Left cardiac atrium (tissue), 4 donors: ENCODE measurements around the gene BAIAP3. TPM values are rescaled to one million over a fixed set of nuclear protein-coding genes. Genes with fewer than 3 reads are reported as not detected.

Source experiments
- ATAC-seq, 2 donors: fragments of 200-7000 bp; cut with Tn5 transposase; one replicate each; pipeline ENCODE4 v1.9.1; 2020; ENCODE audit warnings: mild to moderate bottlenecking in 2 of 2, moderate library complexity in 2 of 2
- DNase-seq: peaks from one replicate; pipeline ENCODE4 v3.0.0-alpha.2; 2020
- intact Hi-C, 2 donors: fragments of 100-400 bp; cut with DNase I; formaldehyde crosslinking; loops; one replicate each; pipeline versions ENCODE4 v1.14.1 to v1.15.1; 2022 to 2023
- total RNA-seq, 2 donors: library from RNA; stranded (reverse); fragmentation: NEBNext Ultra II Directional; extraction: Animal tissue kit (Norgen Biotek cat#: 25700); gene quantifications; one replicate each; pipeline ENCODE4 v1.2.1, GENCODE V29; 2021
- donor health status: DM: no; HTN: yes; CAD: no.
- donor health status: DM: no; HTN: yes; CAD: no; lungs with severe emphysema.
- donor health status: DM: yes; HTN: yes; CAD: no.
- donor health status: Dilated cardiomyopathy.

Gene BAIAP3
- total RNA-seq, 2 donors from 2014 or later: 0.99 to 2.7 TPM

DNA sequence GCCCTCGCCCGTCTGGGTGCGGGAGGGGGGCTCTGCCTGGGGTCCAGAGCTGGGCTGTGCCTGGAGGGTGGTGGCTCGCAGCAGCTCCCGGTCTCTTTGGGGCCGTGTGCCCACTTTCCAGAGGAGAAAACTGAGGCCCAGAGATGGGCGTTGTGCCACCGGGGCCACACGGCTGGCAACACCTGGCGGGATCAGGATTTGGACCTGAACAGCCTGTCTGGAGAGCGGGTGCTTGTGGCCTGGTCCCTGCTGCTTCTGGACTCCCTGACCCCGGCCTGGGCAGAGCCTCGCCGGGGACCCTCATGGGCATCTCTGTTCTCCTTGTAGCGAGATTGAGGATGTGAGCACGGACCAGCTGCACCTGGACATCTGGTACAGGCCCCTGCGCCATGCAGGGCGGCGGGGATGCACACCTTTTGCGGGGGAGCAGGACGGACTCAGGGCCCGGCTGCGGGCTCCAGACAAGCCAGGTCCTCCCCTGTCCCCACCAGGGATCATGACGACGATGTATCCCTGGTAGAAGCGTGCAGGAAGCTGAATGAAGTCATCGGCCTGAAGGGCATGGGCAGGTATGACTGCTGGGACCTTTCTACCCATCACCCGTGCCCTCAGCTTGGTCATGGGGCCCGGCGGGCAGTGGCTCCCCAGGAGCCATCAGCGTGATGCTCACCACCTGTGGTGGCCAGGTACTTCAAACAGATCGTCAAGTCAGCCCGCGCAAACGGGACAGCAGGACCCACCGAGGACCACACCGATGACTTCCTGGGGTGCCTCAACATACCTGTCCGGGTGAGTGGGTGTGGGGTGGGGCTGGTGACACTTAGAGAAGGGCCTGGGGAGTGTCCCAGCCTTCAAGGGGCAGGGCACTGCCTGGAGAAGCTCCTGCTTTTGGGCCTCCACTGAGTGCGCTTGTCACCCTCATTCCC, 8.3 kb downstream of the BAIAP3 start:
- ATAC-seq (no peak), DNase-seq (no peak)
- intact Hi-C loops: no loop called here

DNA sequence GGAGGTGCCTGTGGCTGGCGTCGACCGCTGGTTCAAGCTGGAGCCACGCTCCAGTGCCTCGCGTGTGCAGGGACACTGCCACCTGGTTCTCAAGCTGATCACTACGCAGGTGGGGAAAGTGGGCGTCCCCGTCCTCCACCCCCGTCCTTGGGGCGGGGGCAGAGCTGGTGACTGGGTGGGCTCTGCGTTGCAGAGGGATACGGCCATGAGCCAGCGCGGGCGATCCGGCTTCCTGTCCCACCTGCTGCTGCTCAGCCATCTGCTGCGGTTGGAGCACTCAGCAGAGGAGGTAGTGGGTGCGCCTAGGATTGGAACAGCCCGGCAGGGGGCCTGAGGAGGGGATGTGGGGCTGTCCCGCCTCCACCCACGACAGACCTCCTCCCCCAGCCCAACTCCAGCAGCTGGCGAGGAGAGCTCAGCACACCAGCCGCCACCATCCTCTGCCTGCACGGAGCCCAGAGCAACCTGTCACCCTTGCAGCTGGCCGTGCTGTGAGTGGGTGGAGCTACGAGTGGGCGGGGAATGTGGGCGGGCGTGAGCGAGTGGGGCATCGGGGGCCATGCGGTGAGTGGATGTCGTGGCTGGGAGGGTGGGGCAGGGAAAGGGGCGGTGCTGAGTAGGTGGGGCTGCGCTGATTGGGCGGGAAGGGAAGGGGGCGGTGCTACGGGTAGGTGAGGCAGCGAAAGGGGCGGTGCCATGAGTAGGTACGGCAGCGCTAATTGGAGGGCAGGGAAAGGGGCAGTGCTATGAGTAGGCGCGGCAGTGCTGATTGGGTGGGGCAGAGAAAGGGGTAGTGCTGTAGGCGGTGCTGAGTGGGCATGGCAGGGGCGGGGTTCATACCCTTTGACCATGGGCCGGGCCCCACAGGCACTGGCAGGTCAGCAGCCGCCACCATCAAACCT, 9.3 kb downstream of the BAIAP3 start:
- intact Hi-C loops: no loop called here
- DNase-seq (peak; percentile 91), ATAC-seq (peak; percentile 94 to 95)

DNA sequence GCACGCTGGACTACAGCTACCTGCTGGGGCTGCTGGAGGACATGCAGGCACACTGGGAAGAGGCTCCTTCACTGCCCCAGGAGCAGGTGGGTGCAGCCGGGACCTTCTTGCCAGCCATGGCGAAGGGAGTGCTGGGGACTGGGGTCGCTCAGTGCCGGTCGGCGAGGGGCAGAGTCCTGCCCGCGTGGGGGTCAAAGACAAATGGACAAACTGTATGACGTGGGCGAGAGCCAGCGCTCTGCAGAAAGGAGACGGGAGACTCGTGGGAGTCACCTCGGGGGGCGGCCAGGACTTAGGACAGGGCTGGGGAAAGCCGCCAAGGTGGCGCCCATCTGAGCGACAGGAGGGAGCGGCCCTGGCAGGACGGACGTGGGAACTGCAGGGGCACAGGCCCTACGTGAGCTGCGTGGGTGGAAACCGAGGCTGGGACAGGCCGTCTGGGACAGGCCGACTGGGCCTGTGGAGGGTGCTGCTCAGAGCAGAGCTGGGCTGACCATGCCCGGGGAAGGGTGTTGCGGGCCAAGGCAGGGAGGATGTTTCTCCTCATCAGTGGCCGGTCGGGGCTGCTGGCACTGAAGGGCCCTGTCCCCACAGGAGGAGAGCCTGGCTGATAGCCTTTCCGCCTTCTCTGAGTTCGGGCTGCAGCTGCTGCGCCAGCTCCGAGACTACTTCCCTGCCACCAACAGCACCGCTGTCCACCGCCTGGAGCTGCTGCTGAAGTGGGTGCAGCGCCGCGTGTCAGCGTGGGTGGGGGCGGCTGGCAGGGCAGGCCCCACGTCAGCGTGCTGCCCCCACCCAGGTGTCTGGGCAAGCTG, 10.2 kb downstream of the BAIAP3 start:
- intact Hi-C loops: no loop called here
- DNase-seq: no peak
- ATAC-seq: no peak

- no peak for DNase-seq
- intact Hi-C loops: no loop called here
- no peak for ATAC-seq
Measured at GRCh38 chr16:1344499-1344898, 11.1 kb downstream of the BAIAP3 start.

DNA sequence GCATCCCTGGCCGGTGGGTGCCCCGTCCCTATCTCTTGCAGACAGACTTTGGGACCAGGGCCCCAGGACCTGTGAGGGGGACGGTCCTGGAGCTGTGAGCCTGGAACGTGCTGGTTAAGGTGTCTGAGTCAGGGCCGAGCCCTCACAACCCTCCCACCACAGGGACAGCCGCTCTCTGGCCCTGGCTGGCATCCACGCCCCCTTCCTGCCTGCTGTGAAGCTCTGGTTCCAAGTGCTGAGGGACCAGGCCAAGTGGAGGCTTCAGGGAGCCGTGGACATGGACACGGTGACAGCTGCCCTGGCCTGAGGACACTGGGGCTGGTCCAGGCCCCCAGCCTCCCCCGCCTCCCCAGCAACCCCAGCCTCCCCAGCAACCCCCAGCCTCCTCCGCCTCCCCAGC, 11.6 kb downstream of the BAIAP3 start:
- intact Hi-C loops: no loop called here
- ATAC-seq (no peak), DNase-seq (no peak)

- intact Hi-C loops: no loop called here
- no peak for DNase-seq
- no peak for ATAC-seq
Measured at GRCh38 chr16:1345651-1346421, 12.4 kb downstream of the BAIAP3 start.

DNA sequence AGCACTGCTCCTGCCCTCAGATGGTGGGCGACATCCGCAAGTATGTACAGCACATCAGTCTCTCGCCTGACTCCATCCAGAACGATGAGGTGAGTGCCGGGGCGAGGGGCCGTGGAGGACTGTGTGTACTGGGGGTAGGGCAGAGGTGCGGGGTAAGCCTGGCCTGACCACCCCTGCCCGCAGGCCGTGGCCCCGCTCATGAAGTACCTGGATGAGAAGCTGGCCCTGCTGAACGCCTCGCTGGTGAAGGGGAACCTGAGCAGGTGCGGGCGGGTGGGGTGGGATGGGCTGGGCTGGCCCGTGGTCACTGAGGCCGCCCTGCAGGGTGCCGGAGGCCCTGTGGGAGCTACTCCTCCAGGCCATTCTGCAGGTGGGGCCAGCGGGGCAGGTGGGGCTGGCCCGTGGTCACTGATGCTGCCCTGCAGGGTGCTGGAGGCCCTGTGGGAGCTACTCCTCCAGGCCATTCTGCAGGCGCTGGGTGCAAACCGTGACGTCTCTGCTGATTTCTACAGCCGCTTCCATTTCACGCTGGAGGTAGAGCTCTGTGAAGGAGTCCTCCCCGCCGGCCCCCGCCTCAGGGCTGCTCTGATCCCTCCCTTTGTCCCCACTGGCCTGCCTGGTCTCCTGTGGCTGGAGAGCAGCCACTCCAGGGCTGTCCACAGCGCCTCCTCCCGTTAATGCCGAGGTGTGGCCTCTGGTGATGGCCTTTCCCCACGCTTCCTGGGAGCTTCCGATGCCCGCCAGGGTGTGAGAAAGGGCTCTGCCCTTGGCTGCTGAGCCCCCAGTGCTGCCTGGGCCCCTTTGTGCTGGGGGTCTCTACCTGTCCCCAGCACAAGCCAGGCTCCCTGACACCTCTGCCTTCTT, 13.2 kb downstream of the BAIAP3 start:
- intact Hi-C loops: no loop called here
- no peak for ATAC-seq
- no peak for DNase-seq

GRCh38 chr16:1347286-1347855, 13.9 kb downstream of the BAIAP3 start:
- ATAC-seq: no peak
- intact Hi-C loops: no loop called here
- DNase-seq: no peak

DNA sequence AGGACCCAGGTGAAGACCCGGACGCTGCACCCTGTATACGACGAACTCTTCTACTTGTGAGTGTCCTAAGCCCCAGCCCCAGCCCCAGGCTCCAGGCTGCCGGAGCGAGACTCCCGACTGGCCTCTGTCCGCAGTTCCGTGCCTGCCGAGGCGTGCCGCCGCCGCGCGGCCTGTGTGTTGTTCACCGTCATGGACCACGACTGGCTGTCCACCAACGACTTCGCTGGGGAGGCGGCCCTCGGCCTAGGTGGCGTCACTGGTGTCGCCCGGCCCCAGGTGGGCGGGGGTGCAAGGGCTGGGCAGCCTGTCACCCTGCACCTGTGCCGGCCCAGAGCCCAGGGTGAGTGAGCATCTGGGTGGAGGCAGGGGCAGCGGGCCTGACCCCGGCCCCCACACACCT, 14.5 kb downstream of the BAIAP3 start:
- ATAC-seq (no peak), DNase-seq (no peak)
- intact Hi-C loops: no loop called here

GRCh38 chr16:1348441-1348840, 15.0 kb downstream of the BAIAP3 start:
- DNase-seq (no peak), ATAC-seq (no peak)
- intact Hi-C loops: no loop called here

DNA sequence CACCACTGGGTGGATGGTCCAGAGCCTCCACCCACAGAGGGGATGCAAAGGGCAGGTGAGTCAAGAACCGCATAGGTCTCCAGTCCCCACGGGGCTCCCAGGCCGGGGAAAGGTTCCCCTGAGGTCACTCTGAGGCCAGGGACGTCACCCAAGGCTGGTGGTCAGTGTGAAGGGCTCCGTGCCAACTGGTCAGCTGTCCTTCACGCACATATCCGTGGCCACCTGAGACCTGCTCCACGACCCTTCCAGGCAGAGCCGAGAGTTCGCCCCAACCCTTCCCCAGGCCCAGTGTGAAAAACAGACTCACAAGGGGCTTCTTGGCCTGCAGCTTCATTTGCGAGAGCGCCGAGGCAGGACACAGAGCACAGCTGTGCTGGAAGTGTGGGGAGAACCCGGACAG, 15.5 kb downstream of the BAIAP3 start:
- DNase-seq: no peak
- ATAC-seq: no peak
- intact Hi-C loops: no loop called here

GRCh38 chr16:1349351-1349750, 15.9 kb downstream of the BAIAP3 start:
- ATAC-seq (no peak), DNase-seq (no peak)
- intact Hi-C loops: no loop called here

GRCh38 chr16:1349951-1350350, 16.5 kb downstream of the BAIAP3 start:
- intact Hi-C loops: no loop called here

GRCh38 chr16:1350691-1351090, 17.2 kb downstream of the BAIAP3 start:
- DNase-seq: no peak
- intact Hi-C loops: no loop called here
- no peak for ATAC-seq

More at GRCh38 chr16:1349951-1350350, 16.5 kb downstream of the BAIAP3 start:
- ATAC-seq (no peak), DNase-seq (no peak)

DNA sequence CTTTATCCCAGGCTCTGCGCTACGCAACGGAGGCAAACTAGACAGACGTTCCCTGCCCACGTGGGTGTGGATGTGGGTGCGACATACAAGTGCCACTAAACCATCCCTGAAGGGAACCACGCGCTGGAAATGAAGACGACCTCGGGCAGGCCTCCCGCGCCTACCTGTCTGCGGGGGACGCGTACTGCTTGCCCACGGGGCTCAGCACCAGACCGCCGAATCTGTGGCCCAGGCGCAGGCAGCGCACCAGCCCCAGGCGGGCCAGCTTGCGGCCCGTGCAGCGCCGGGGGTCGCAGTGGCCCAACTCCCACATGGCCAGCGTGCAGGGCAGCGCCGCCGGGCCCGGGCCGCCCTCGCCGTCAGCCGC, 17.8 kb downstream of the BAIAP3 start:
- ATAC-seq: peak; percentile 4 to 28
- no peak for DNase-seq
- intact Hi-C loops: no loop called here

DNA sequence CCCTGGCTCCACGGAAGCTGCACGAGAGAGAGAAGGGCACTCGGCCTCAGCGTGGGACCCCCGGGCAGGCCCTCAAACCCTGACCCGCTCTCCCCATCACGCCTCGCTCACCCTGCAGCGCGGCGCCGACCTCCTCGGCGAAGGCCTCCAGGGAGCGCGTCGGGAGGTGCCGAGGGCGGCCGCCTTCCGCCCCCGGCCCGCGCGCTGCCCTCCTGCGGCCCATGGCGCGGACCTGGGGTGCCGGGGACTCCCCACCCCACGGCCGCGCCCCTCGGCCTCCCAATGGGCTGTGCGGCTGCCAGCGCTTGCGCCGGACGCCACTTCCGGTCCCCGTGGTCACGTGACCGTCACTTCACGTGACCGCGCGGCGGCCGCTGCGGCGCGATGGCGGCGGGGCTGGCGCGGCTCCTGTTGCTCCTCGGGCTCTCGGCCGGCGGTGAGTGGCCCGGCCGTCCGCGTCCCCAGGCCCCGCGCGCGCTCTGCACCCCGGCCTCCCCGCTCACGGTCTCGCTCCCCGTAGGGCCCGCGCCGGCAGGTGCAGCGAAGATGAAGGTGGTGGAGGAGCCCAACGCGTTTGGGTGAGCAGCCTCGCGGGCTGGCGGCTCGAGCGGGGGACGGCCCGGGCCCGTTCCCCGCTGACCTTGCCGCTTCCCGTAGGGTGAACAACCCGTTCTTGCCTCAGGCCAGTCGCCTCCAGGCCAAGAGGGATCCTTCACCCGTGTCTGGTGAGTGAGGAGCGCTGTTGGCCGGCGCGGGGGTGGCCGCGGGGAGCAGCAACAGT, 18.3 kb downstream of the BAIAP3 start, which contains the start of the genes GNPTG and TSR3:
GNPTG (plus strand) TSS at position 350 of the 781 bp plus-strand sequence; CDS start at position 385, 35 bp downstream.
TSR3 (minus strand) TSS at position 297 of the 781 bp plus-strand sequence; CDS start at position 223, 74 bp downstream.
- intact Hi-C loops: no loop called here
- ATAC-seq (peak; percentile 86 to 93), DNase-seq (peak; percentile 90)
